Memory B cell (primary cell): ENCODE measurements around the gene RSPH6A.
A peak's percentile ranks its signal among the peaks of the same experiment; 100 is the strongest.
"Not testable (repeated sequence)": the region's sequence is repeated elsewhere in the genome, so short reads cannot be mapped to it uniquely, and the experiment has no call there.

Experiments
- ATAC-seq: fragments of 150-1000 bp; cut with Tn5 transposase; 2 replicates; pipeline ENCODE4 v1.10.0; 2021; ENCODE audit warnings: low read depth, mild to moderate bottlenecking, moderate library complexity
- DNase-seq, 2 donors: peaks; one replicate each; pipeline ENCODE4 v3.0.0; 2022; ENCODE audit warnings: low spot score in 2 of 2
- H3K27ac Mint-ChIP-seq: one replicate; pipeline ENCODE4 v1.8.0; 2022; ENCODE audit warnings: mild to moderate bottlenecking, moderate library complexity, mixed read lengths
- H3K27me3 Mint-ChIP-seq: one replicate; pipeline ENCODE4 v1.8.0; 2022; ENCODE audit warnings: mixed read lengths
- H3K36me3 Mint-ChIP-seq: one replicate; pipeline ENCODE4 v1.8.0; 2022; ENCODE audit warnings: mild to moderate bottlenecking, mixed read lengths
- H3K4me1 Mint-ChIP-seq: one replicate; pipeline ENCODE4 v1.8.0; 2022; ENCODE audit warnings: mixed read lengths
- H3K4me3 Mint-ChIP-seq: one replicate; pipeline ENCODE4 v1.8.0; 2022; ENCODE audit warnings: mild to moderate bottlenecking, moderate library complexity, mixed read lengths
- H3K9me3 Mint-ChIP-seq: one replicate; pipeline ENCODE4 v1.8.0; 2022; ENCODE audit warnings: mixed read lengths

The RSPH6A gene

GRCh38 chr19:45801603-45802175, 13.4 kb downstream of the RSPH6A start:
- Mint-ChIP-seq H3K27me3 (peaks cover 14% of the 10 kb centered on the region), H3K4me3 (no peak overlapping the region), H3K36me3 (no peaks in the 10 kb centered on the region), H3K9me3 (no peaks in the 10 kb centered on the region), H3K27ac (no peak overlapping the region), H3K4me1 (peaks cover 10% of the 10 kb centered on the region)
- DNase-seq: no peak
- ATAC-seq: no peak

GRCh38 chr19:45800070-45800553, 15.0 kb downstream of the RSPH6A start:
- Mint-ChIP-seq H3K36me3 (no peaks in the 10 kb centered on the region), H3K4me3 (no peak overlapping the region), H3K27ac (no peak overlapping the region), H3K27me3 (peaks cover 12% of the 10 kb centered on the region), H3K9me3 (no peaks in the 10 kb centered on the region), H3K4me1 (peaks cover 6% of the 10 kb centered on the region)
- DNase-seq: no peak
- no peak for ATAC-seq

GRCh38 chr19:45799541-45799940, 15.6 kb downstream of the RSPH6A start:
- H3K27me3 Mint-ChIP-seq: peaks cover 12% of the 10 kb centered on the region
- H3K36me3 Mint-ChIP-seq, H3K9me3 Mint-ChIP-seq, H3K4me1 Mint-ChIP-seq, H3K27ac Mint-ChIP-seq, DNase-seq, H3K4me3 Mint-ChIP-seq, ATAC-seq: not testable (repeated sequence)

- DNase-seq (peak; percentile 54 to 68), ATAC-seq (peak; percentile 98)
- H3K9me3 Mint-ChIP-seq: no peaks in the 10 kb centered on the region
- no peak overlapping the region for H3K4me3 Mint-ChIP-seq
- peaks cover 12% of the 10 kb centered on the region for H3K27me3 Mint-ChIP-seq
- no peaks in the 10 kb centered on the region for H3K36me3 Mint-ChIP-seq
- H3K4me1 Mint-ChIP-seq: peaks cover 6% of the 10 kb centered on the region
- no peak overlapping the region for H3K27ac Mint-ChIP-seq
These were observed 16.1 kb downstream of the RSPH6A start for GRCh38 chr19:45798995-45799517.

- peaks cover 6% of the 10 kb centered on the region for H3K27me3 Mint-ChIP-seq
- H3K9me3 Mint-ChIP-seq: no peaks in the 10 kb centered on the region
- H3K27ac Mint-ChIP-seq: peak overlapping the region; percentile 91
- no peak overlapping the region for H3K4me3 Mint-ChIP-seq
- peaks cover 32% of the 10 kb centered on the region for H3K4me1 Mint-ChIP-seq
- ATAC-seq (no peak), DNase-seq (no peak)
- peaks cover under 1% of the 10 kb centered on the region for H3K36me3 Mint-ChIP-seq
These were observed 20.5 kb downstream of the RSPH6A start for GRCh38 chr19:45794627-45795026.

GRCh38 chr19:45793876-45794275, 21.2 kb downstream of the RSPH6A start:
- Mint-ChIP-seq H3K4me3 (no peak overlapping the region), H3K4me1 (peaks cover 28% of the 10 kb centered on the region), H3K9me3 (no peaks in the 10 kb centered on the region), H3K36me3 (peaks cover 8% of the 10 kb centered on the region), H3K27ac (peak overlapping the region; percentile 91), H3K27me3 (peaks cover 5% of the 10 kb centered on the region)
- DNase-seq: no peak
- ATAC-seq: no peak

- no peaks in the 10 kb centered on the region for H3K9me3 Mint-ChIP-seq
- H3K27ac Mint-ChIP-seq: peak overlapping the region; percentile 91
- peaks cover 3% of the 10 kb centered on the region for H3K27me3 Mint-ChIP-seq
- H3K36me3 Mint-ChIP-seq: peaks cover 12% of the 10 kb centered on the region
- peak overlapping the region; percentile 78 for H3K4me3 Mint-ChIP-seq
- ATAC-seq (no peak), DNase-seq (no peak)
- H3K4me1 Mint-ChIP-seq: peaks cover 26% of the 10 kb centered on the region
These were observed 21.9 kb downstream of the RSPH6A start for GRCh38 chr19:45793178-45793564.

- Mint-ChIP-seq H3K9me3 (no peaks in the 10 kb centered on the region), H3K4me3 (peak within 1 kb of the TSS; percentile 93), H3K27ac (peak within 1 kb of the TSS; percentile 91), H3K27me3 (peaks cover under 1% of the 10 kb centered on the region), H3K36me3 (peaks cover 15% of the 10 kb centered on the region), H3K4me1 (peaks cover 28% of the 10 kb centered on the region)
- ATAC-seq: peak; percentile 95
- DNase-seq: peak; percentile 99
These were observed 22.5 kb downstream of the RSPH6A start, which contains the start of gene DMWD for GRCh38 chr19:45792470-45793177. TSS of gene DMWD (minus strand) at chr19:45792845. CDS start at chr19:45792756, 89 bp downstream.

- Mint-ChIP-seq H3K27ac (peak overlapping the region; percentile 37), H3K9me3 (no peaks in the 10 kb centered on the region), H3K36me3 (peaks cover 19% of the 10 kb centered on the region), H3K4me3 (peak overlapping the region; percentile 93), H3K27me3 (no peaks in the 10 kb centered on the region), H3K4me1 (peaks cover 28% of the 10 kb centered on the region)
- ATAC-seq (no peak), DNase-seq (no peak)
These were observed 23.2 kb downstream of the RSPH6A start for GRCh38 chr19:45791744-45792469.

- peak overlapping the region; percentile 93 for H3K4me3 Mint-ChIP-seq
- DNase-seq (no peak), ATAC-seq (no peak)
- H3K9me3 Mint-ChIP-seq: no peaks in the 10 kb centered on the region
- H3K27me3 Mint-ChIP-seq: no peaks in the 10 kb centered on the region
- peaks cover 28% of the 10 kb centered on the region for H3K4me1 Mint-ChIP-seq
- H3K36me3 Mint-ChIP-seq: peaks cover 25% of the 10 kb centered on the region
- H3K27ac Mint-ChIP-seq: peak overlapping the region; percentile 37
These were observed 24.2 kb downstream of the RSPH6A start for GRCh38 chr19:45790942-45791341.

- Mint-ChIP-seq H3K27ac (no peak overlapping the region), H3K4me3 (no peak overlapping the region), H3K4me1 (peaks cover 28% of the 10 kb centered on the region), H3K27me3 (no peaks in the 10 kb centered on the region), H3K9me3 (no peaks in the 10 kb centered on the region), H3K36me3 (peaks cover 25% of the 10 kb centered on the region)
- ATAC-seq (no peak), DNase-seq (no peak)
These were observed 25.9 kb downstream of the RSPH6A start for GRCh38 chr19:45789035-45789786.

GRCh38 chr19:45786533-45786894, 28.6 kb downstream of the RSPH6A start:
- H3K9me3 Mint-ChIP-seq: no peaks in the 10 kb centered on the region
- ATAC-seq (no peak), DNase-seq (no peak)
- H3K27me3 Mint-ChIP-seq: no peaks in the 10 kb centered on the region
- peaks cover 25% of the 10 kb centered on the region for H3K36me3 Mint-ChIP-seq
- no peak overlapping the region for H3K27ac Mint-ChIP-seq
- H3K4me3 Mint-ChIP-seq: no peak overlapping the region
- peaks cover 11% of the 10 kb centered on the region for H3K4me1 Mint-ChIP-seq

GRCh38 chr19:45785781-45786532, 29.2 kb downstream of the RSPH6A start:
- no peak for ATAC-seq

More at GRCh38 chr19:45785781-45786532, 29.2 kb downstream of the RSPH6A start:
- Mint-ChIP-seq H3K9me3 (no peaks in the 10 kb centered on the region), H3K27me3 (peaks cover 2% of the 10 kb centered on the region), H3K4me1 (peaks cover 8% of the 10 kb centered on the region), H3K4me3 (no peak overlapping the region), H3K27ac (no peak overlapping the region), H3K36me3 (peaks cover 25% of the 10 kb centered on the region)
- DNase-seq: no peak
